SW480 (cell line): Measurements from ENCODE around the gene ACAT1.
"Not testable (repeated sequence)": the region's sequence is repeated elsewhere in the genome, so short reads cannot be mapped to it uniquely, and the experiment has no call there.

Experiments
- DNase-seq: peaks from one replicate; pipeline ENCODE4 v3.0.0-alpha.2; 2016; ENCODE audit warnings: low spot score

ACAT1 gene

GRCh38 chr11:108147150-108147549 is 25.8 kb downstream of the ACAT1 start:
- no peak for DNase-seq

GRCh38 chr11:108148556-108148955 is 27.2 kb downstream of the ACAT1 start:
- DNase-seq = no peak

GRCh38 chr11:108154591-108154990 is 33.2 kb downstream of the ACAT1 start:
- no peak for DNase-seq

- DNase-seq = no peak
These were observed 39.7 kb downstream of the ACAT1 start for GRCh38 chr11:108160970-108161566.

DNA sequence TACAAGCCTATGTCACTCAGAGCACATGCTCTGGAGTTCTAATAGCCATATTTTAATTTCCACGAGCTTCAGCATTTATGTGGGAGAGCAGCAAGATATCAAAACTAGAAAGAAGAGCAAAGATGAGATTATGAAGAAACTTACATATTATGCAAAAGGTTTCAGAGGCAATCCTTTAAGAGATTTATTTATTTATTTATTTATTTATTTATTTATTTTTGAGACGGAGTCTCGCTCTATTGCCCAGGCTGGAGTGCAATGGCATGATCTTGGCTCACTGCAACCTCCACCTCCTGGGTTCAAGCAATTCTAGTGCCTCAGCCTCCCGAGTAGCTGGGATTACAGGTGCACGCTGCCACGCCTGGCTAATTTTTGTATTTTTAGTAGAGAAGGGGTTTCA is 41.5 kb downstream of the ACAT1 start:
- DNase-seq = not testable (repeated sequence)

DNA sequence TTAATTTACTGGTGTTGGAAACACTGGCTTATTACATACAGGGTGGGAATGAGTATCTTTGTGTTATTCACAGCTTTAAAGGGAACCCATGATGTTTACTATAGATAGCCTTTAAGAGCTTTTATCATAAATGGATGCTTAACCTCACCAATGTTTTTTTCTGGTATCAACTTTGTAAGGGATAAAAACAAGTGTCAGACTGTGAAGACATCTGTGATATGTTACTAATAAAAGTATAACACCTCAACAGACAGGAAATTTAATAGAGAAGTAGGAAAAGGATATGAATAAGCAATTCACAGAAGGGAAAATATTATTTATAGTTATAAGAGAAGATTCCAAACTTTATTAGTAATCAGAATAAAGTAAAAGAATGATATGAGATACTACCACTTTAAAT is 46.3 kb downstream of the ACAT1 start:
- DNase-seq = no peak

DNA sequence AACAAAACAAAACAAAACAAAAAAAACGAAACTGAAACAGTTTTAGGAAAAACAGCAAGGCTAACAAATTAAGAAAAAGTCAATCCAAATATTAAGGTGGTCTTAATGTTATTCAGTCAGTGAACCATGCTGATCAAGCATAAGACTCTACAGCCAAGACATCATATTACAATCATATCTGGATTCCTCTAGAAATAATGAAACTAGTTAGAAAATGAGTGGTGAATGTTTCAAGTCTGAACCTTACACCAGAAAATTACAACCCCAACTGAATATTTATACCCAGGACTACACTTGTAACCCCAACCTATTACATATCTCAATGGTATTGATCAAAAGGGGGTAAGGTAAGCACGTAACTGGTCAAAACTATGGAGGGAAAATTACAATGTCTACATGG is 48.8 kb downstream of the ACAT1 start:
- no peak for DNase-seq

DNA sequence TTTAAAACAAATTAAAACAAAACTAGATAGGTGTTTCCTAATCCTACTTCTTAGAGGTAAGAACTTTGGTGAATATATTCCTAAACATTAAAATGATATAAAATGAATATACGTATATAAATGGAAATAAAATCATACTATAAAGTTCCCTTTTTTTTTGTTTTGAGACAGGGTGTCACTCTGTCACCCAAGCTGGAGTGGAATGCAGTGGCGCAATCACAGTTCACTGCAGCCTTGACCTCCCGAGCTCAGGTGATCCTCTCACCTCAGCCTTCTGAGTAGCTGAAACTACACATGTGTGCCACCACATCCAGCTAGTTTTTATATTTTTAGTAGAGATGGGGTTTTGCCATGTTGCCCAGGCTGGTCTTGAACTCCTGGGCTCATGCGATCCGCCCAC is 56.2 kb downstream of the ACAT1 start:
- no peak for DNase-seq

DNA sequence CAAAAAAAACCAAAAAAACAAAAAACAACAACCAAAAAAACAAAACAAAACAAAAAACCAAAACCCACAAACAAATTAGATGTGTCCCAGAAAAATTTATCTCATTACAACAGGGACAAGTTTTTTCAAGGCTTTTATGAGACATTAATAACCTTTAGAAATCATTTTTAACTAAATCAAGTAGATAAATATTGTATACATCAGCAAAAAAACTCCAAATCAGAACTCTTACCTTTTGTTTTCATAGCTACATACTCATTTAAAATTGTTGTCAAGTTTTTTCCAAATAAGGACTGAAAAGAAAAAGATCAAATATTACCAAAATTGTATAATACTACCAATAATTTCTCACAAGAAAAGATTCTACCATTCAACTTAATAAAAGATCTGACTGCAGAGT is 72.4 kb downstream of the ACAT1 start:
- DNase-seq = no peak

- DNase-seq = no peak
These were observed 75.5 kb downstream of the ACAT1 start for GRCh38 chr11:108196901-108197300.
